HG02798 (cell line): ENCODE measurements around the gene PKIB.
"Not testable (repeated sequence)": the region's sequence is repeated elsewhere in the genome, so short reads cannot be mapped to it uniquely, and the experiment has no call there.

Experiments used
- ATAC-seq: cut with Tn5 transposase; IDR thresholded peaks from one replicate; pipeline ENCODE4 v1.9.1; 2021; ENCODE audit warnings: mild to moderate bottlenecking; ENCODE audit not compliant: unreplicated experiment, poor library complexity

The PKIB gene

DNA sequence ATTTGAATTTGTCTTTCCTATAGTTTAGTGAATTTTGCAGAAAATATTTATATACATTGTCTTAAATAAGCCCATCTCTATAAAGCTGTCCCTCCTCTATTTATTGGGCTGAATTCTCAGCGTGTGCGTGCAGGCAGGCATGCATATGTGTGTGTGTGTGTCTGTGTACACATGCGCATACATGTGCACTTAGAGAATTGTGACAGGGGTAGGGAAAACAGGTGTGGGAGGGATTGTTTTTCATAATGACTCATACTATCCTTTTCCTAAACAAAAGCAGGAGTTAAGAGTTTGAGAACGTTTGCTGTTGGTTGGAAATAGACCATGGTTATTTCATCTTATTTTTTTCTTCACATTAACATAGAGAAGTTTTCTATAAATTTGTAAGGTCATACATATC lies 126.0 kb downstream of the PKIB start:
- no peak for ATAC-seq

DNA sequence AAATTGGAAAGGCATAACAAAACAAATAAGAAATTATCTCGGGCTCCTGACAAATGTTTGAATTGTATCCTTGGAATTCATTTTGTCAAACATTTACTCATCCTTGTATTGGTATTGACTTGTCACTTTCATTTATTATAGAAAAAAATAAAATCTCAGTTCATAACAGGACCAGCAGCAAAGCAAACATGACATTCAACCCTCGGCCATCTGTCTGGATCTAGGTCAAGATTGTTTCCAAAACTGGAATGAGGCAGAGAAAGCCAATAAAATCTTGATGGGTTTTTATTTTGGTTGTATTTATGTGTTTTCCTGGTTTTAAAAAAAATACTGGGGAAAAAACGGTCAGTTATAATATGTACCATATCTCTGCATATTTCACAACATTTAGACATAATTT lies 126.4 kb downstream of the PKIB start:
- ATAC-seq = no peak

DNA sequence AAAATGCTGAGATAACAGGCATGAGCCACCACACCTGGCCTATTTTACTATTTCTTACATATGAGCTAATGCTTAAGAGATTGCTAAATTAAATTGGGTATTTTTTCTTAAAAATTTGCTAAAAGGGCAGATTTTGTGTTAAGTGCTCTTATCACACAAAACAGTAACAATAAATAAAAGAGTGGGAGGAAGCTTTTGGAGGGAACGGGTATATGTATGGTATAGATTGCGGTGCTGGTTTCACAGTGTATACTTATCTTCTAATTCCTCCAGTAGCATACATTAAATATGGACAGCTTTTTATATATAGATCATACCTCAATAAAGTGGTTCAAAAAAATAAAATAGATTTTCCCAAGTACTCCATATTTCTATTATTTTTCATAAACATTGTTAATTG lies 129.9 kb downstream of the PKIB start:
- ATAC-seq = no peak

DNA sequence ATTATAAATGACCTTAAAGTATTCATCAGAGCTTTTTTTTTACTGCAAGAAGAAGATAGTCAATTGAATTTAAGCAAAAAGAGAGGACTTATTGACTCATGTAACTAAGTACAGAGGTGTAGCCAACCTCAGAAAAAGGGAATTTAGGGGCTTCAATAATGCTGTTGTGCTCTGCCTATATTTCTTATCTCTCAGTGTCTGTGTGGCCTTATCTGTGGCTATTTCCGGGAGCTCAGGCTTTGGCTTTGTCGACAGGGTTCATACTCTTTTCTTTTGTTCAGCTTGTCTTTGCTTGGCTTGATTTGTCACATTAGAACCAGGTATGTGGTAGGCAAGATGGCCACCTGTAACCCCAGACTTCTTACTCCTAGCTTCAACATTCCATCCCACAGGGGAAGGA lies 130.7 kb downstream of the PKIB start:
- ATAC-seq = no peak

DNA sequence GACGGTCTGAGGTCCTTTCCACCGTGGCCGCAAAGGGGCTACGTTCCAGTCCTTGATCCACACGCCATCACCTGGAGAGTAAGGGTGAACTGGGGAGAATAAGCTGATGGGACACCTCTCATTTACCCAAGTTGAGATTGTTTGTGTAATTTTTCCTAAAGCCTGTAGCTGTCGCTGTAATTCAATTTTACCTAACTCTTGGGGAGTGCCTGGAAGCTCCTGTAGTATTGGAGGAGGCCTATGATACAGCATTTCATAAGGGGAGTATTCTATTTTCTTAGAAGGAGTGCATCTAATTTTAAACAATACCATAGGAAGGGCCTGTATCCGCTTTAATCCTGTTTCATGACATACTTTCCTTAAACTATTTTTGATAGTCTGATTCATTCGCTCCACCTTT lies 134.0 kb downstream of the PKIB start:
- not testable (repeated sequence) for ATAC-seq

DNA sequence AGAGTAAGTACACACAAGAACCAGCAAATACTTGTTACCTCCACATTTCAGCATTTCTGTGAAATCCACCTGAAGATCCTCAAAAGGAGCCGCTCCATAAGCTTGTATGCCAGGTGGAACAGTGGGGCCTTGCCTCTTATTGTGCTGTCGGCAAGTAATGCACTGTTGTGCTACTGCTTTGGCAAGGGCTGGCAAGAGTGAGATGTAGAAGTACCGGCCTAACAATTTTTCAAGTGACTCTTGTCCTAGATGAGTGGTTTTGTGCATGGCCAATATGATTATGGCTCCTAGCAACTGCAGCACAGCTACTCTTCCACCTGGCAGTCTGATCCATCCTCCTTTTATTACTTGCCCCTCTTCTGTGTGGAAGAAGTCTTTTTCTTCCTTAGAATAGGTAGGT lies 134.7 kb downstream of the PKIB start:
- not testable (repeated sequence) for ATAC-seq

DNA sequence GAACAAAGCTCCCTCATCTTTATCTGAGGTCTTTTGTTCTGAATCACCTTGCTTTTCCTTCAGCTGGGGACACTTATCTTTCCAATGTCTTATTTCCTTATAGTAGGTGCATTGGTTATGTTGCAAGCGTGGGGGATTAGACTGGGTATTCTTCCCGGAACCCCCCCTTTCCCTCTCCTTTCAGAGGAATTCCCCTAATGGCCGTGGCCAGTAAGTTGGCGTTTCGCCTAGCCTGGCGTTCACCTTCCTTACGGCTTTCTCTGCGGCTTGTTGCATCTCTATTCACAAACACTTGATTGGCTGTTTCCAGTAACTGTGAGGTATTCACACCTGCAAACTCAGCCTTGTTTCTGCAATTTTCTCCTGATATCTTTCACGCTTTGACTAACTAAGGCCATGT lies 136.5 kb downstream of the PKIB start:
- no peak for ATAC-seq

DNA sequence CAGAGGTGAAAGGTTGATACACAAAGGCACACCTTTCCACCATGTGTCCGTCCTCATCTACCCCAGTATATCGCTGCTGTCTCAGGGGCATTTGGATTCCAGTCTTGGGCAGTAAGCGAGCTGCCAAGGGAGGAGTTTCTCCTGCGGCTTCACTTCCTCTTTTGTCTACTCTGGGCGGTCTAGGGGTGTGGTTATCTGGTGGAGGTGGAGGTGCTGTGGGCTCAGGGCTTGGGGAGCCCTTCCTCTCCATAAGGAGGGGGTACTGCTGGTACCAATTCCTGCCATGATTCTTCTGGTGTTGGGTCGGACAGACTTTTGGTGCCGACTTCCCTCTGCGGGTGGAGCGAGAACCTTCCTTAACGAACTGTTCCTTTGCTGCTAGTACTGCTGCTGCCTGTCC lies 137.4 kb downstream of the PKIB start:
- no peak for ATAC-seq

DNA sequence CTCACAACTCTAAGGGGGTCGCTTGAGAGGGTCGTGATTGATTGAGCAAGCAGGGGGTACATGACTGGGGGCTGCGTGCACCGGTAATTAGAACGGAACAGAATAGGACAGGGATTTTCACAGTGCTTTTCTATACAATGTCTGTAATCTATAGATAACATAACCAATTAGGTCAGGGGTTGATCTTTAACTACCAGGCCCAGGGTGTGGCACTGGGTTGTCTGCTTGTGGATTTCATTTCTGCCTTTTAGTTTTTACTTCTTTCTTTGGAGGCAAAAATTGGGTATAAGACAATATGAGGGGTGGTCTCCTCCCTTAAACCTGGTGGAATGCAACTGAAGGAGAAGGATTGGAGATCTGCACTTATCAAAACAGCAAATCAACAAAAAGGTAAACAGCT lies 138.7 kb downstream of the PKIB start:
- not testable (repeated sequence) for ATAC-seq

DNA sequence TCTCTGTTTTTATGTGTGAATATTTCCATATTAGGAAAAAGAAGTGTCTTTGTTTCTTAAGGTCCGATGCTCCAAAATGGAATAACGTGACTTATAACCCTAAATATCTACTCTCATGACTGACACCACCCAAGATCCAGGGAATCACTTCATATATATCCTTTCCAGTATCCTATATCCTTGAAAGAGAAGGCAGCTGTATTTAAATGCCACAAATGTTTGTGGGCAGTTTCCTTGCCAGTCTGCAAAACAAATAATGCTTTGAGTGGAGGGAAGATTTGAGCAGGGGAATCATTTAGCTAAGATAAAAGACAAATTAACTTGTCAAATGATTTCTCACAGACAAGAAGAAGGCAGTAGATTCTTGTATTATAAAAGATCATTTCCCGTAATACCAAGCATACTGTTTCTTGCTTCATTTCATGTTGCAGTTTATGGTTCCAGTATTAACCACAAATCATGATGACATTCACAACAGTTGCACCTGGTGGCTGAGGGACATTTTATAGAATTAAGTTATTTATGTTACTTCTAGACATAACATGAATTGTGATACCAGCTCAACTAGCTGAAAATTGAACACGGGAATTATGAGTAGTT lies 139.3 kb downstream of the PKIB start:
- no peak for ATAC-seq

DNA sequence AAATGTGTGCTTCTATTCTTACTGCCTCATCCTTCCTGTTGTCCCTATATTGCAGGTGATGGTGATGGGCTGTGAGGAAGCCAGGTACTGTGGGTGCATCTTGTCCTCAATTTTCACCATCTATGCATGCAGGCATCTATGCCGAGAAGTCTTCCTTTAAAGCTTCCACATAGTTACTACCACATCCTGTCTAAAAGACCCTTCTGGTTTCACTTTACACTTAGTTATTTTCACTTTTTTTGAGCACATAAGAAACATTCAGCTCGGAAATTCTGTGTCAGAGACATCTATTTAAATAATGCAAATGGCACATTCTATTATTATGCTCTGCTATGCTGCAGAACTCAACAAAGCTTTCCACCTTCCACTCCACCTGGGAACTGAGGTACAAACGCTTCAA lies 141.1 kb downstream of the PKIB start:
- ATAC-seq = peak; percentile 87

DNA sequence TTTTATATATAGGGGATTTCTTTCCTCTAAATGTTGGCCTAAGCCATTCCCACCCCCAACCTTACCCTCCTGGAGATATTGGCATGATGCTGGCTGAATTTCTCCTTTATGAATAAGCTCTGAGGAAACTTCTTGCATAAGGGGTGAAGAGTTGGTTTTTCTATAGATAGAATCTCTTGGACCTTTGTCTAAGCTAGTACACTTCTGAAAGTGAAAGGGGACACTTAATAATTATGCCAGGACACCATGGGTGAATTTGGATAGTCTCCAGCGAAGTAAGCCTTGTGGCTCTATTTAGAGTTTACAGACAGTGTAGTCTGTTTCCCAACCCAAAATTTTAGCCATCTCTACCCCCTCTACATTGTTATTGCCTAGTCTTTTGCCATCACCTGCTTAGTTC lies 142.3 kb downstream of the PKIB start:
- no peak for ATAC-seq

DNA sequence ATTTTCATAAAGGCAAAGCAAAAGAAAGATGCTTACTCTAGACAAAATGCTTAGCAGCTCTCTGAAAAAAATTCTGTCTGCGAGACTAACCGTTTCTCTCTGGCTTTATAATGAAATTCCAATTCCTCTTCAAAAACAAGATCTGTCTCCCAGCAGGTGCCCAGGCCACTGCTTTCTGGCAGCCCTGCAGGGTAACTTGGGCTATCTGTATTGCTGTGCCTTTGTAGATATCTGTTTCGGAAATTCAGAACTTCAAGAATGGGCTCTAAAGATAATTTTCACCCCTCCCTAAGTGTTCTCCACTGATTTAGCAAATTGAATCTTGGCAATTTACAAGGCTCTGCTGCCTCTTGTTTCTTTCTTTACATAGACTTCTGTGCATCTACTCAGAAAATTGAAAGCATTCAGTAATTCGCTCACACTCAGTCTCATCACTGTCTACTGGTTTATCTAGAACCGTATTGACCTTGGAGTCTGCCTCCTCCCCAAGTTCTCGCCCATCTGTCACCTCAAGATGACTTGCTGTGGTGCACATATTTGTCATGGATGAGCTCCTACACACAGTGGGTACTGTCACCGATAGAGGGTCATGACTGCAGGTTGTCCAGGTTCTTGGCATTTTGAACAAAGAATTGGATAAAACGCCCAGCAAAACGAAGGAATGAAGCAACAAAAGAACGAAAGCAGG lies 142.9 kb downstream of the PKIB start:
- no peak for ATAC-seq

DNA sequence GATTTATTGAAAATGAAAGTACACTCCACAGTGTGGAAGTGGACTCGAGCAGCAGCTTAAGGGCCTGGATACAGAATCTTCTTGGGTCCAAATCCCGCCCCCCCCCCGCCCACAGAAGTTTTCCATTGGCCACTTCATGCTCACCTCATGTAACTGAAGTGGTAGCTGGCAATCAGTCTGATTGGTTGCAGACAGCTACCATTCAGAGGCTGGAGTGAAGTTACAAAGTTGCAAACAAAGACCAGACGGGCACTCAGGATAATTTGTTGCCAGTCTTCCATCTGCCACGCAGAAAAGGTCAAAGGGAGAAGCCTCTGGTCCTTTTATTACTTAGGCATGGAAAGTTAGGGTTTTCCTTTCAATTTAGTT lies 143.5 kb downstream of the PKIB start:
- ATAC-seq = no peak

DNA sequence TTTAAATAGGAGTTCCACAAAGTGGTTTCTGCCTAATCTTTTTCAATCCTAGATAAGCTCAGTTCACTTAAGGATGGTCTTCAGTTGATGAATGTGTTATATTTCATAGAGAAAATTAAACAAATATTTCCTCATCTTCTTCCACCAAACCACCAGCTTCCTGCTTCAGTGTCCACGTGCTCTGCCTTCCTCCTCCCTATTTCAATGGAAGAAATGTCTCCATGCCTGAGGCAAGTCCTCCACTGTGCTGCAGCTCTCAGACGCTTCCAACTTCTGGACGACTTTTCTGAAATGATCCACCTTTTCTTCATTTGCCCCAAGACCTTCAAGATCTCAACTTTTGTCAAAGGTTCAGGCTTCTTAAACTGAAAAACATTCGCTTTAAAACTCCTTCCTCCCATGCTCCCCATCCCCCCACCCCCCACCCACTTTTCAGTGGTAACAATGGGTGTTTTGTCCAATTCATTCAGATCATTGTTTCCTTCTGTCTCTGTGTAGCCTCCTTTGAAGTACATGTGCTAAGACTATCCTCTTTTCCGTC lies 144.1 kb downstream of the PKIB start:
- no peak for ATAC-seq

DNA sequence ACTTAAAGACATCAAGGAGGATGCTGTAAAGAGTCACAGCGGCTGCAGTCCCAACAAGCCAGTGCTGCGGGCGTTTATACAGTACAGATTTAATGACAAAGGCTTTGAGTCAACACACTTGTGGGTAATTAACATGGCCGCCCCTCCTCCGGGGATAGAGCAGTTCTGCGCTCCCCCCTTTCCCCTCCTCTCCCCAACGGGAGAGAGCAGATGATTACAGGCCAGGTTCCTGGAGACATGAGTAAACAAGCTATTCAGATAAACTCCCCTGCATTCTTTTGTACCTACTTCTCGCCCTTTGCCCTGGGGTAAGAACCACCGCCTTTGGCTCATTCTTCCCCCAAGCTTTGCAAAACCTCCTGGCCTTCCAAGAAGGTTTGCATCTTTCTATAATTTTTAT lies 145.7 kb downstream of the PKIB start:
- no peak for ATAC-seq

DNA sequence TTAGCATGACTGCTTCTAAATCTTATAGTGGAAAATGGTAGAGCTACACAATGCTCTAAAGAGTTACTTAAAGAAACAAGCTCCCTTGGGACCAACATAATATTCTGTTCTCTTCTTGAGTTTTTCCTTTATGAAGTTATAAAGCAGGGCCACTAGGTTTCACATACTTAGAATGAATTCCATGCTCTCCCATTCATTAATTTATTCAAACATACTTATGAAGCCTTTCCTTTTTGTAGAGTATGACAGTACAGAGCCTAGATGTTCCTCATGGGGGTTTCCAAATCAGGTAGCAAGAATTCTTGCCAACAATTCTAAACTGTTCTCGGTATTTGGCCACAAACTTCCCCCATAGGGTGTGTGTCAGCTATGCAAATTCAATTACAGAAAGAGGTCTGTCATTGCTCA lies 148.7 kb downstream of the PKIB start:
- ATAC-seq = peak; percentile 99

DNA sequence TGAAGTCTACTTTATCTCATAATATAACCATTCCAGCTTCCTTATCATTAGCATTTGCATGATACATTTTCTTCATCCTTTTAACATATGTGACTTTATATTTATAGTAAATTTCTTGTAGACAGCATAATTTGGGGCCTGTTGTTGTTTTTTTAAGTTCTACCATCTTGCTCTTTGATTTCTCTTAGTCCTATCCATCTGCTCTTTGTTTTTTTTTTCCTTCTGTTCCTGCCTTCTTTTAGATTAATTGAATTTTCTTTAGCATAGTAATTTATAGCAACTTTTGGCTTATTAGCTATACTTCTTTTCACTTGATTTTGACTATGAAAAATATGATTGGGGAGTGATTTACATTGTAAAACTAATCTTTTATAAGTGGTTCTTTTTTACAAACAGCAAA lies 150.1 kb downstream of the PKIB start:
- no peak for ATAC-seq

DNA sequence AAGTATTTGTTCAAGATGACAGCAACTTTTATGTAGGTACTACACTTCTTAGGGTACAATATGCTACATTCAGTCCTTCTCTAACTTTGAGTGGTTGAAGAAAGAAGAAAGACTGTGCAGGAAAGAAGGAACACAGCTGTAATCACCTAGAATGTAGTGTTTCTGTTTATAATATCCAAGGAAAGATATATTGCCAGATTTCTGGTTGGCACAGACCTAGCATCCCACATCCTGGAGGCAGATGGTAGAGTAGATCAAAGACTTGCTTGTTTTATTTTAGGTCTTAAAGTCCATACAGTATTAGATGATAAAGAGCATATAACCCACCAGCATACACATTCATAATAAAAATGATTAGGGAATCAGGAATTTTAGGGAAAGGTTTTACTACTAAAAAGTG lies 156.1 kb downstream of the PKIB start:
- ATAC-seq = no peak

DNA sequence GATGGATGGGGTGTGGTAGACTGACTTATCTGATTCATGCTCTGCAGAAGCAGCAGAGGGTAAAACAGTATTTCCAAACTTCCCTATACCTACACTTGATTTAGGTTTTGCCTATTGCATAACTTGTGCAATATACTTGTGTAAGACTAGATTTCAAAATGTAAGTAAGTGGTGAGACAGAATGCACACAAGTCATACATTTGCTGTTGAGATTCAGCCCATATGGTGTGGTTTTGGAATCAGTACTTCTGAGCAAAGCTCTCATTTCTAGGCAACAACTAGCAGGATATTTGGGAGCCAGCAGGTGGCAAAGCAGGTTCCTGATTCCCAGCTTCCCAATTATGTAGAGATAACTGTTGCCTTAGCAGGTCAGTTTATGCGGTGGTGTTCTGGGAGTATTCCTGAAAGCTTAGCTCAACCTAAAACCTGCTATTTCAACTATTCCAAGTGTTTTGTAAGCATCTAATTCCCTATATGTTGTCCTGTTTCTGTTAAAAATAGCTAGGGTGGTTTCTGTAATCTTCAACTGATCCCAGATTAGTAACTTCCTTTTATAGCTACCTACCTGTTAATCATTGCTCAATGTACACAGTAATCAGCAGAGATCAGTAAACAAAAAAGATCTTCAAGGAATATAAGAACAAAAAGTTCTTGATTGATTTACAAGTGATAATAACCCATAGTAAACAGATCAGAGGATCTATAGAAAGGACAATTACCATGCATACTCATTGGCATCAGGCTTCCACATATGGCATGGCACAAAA lies 160.8 kb downstream of the PKIB start:
- no peak for ATAC-seq

DNA sequence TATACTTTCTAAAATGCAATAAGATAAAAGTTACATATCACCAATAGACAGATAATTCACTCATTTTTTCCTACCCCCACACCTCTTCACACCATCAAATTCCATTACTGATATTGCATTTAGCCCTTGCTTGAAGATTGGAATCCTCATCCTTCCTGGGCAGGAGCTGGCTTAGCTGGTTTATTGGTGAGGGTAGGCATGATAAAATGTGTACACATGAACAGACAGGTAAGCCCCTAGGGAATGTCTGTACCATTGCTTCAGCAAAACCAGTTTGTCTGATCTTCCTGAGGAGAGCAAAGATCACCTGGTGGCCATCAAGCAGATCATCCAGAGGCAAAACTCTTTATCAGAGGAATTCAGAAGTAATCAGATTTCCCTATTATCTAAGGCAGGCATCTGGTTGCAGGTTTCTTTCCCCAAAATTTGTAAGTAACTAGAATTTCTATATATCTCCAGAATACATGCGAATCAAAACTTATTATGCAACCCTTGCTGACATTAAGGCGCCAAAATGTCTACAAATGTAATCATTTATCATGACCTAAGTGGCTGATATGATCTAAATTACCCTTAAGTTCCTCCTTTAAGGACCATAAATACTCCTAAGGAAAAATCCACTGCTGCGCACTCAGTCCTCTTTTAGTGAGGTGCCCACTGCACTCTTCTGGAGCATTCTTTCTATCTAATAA lies 162.7 kb downstream of the PKIB start:
- ATAC-seq = no peak
